GM18907 (cell line): Measurements from ENCODE around the gene IFITM1.
"Not testable (repeated sequence)": the region's sequence is repeated elsewhere in the genome, so short reads cannot be mapped to it uniquely, and the experiment has no call there.

Experiments
- ATAC-seq: cut with Tn5 transposase; IDR thresholded peaks from one replicate; pipeline ENCODE4 v1.9.1; 2021; ENCODE audit warnings: mild to moderate bottlenecking, moderate library complexity; ENCODE audit not compliant: unreplicated experiment

The IFITM1 gene

GRCh38 chr11:308740-309665, 4.8 kb upstream of the IFITM1 start:
- not testable (repeated sequence) for ATAC-seq

- ATAC-seq: not testable (repeated sequence)
Measured at GRCh38 chr11:309979-310572, 3.8 kb upstream of the IFITM1 start.

GRCh38 chr11:311013-311748, 2.7 kb upstream of the IFITM1 start:
- ATAC-seq: peak; percentile 25

GRCh38 chr11:312092-312816, 1.6 kb upstream of the IFITM1 start:
- ATAC-seq: no peak

- no peak for ATAC-seq
Measured at GRCh38 chr11:313304-313786, 495 bp upstream of the IFITM1 start.

GRCh38 chr11:314554-314875, 675 bp downstream of the IFITM1 start:
- ATAC-seq: not testable (repeated sequence)

- no peak for ATAC-seq
Measured at GRCh38 chr11:315051-315481, 1.2 kb downstream of the IFITM1 start.

- ATAC-seq: no peak
Measured at GRCh38 chr11:315516-315994, 1.7 kb downstream of the IFITM1 start.

- ATAC-seq: no peak
Measured at GRCh38 chr11:316031-316701, 2.3 kb downstream of the IFITM1 start.

GRCh38 chr11:316891-317301, 3.1 kb downstream of the IFITM1 start:
- no peak for ATAC-seq

- peak; percentile 3 for ATAC-seq
Measured at GRCh38 chr11:317668-318404, 4.0 kb downstream of the IFITM1 start.

GRCh38 chr11:318405-319120, 4.7 kb downstream of the IFITM1 start:
- ATAC-seq: peak; percentile 41

GRCh38 chr11:319121-319887, 5.5 kb downstream of the IFITM1 start:
- ATAC-seq: peak; percentile 21

GRCh38 chr11:319888-320273, 6.0 kb downstream of the IFITM1 start:
- not testable (repeated sequence) for ATAC-seq

GRCh38 chr11:324156-324555, 10.3 kb downstream of the IFITM1 start:
- no peak for ATAC-seq

- not testable (repeated sequence) for ATAC-seq
Measured at GRCh38 chr11:324593-325517, 11.0 kb downstream of the IFITM1 start.
